Stimulated activated CD4-positive, alpha-beta T cell treated with anti-CD3 and anti-CD28 coated beads, Interleukin-15, amount 100 ng/mL, for 1 hour (primary cell): Measurements from ENCODE around the gene ITGA2B.
"Not testable (repeated sequence)": the region's sequence is repeated elsewhere in the genome, so short reads cannot be mapped to it uniquely, and the experiment has no call there.

Experiments used
- DNase-seq, 2 donors: peaks; one replicate each; pipeline ENCODE4 v3.0.0-alpha.2; 2020; ENCODE audit warnings: low read depth in 1 of 2, low spot score in 1 of 2

Gene ITGA2B

GRCh38 chr17:44394112-44394511 is 4.7 kb upstream of the ITGA2B start:
- DNase-seq: not testable (repeated sequence)

GRCh38 chr17:44390250-44390870 is 911 bp upstream of the ITGA2B start:
- DNase-seq: no peak

GRCh38 chr17:44389723-44390202 is 314 bp upstream of the ITGA2B start:
- no peak for DNase-seq

- DNase-seq: no peak
Measured at GRCh38 chr17:44387804-44388203, 1.6 kb downstream of the ITGA2B start.

GRCh38 chr17:44386182-44386525 is 3.3 kb downstream of the ITGA2B start:
- no peak for DNase-seq

GRCh38 chr17:44385287-44386181 is 3.9 kb downstream of the ITGA2B start:
- DNase-seq: peak; percentile 72 to 83

- no peak for DNase-seq
Measured at GRCh38 chr17:44384823-44385286, 4.6 kb downstream of the ITGA2B start.

GRCh38 chr17:44384281-44384822 is 5.1 kb downstream of the ITGA2B start:
- DNase-seq: no peak

- DNase-seq: no peak
Measured at GRCh38 chr17:44383861-44384260, 5.6 kb downstream of the ITGA2B start.

GRCh38 chr17:44383363-44383762 is 6.1 kb downstream of the ITGA2B start:
- DNase-seq: no peak

GRCh38 chr17:44382917-44383316 is 6.5 kb downstream of the ITGA2B start:
- DNase-seq: no peak

GRCh38 chr17:44381810-44382305 is 7.6 kb downstream of the ITGA2B start:
- DNase-seq: no peak

- DNase-seq: no peak
Measured at GRCh38 chr17:44380767-44381166, 8.7 kb downstream of the ITGA2B start.

- no peak for DNase-seq
Measured at GRCh38 chr17:44379887-44380286, 9.6 kb downstream of the ITGA2B start.

GRCh38 chr17:44378171-44378705 is 11.2 kb downstream of the ITGA2B start:
- no peak for DNase-seq

GRCh38 chr17:44376779-44377178 is 12.7 kb downstream of the ITGA2B start:
- DNase-seq: no peak

GRCh38 chr17:44376124-44376523 is 13.3 kb downstream of the ITGA2B start:
- DNase-seq: no peak

- no peak for DNase-seq
Measured at GRCh38 chr17:44375196-44376017, 14.0 kb downstream of the ITGA2B start.

GRCh38 chr17:44374306-44375195 is 14.9 kb downstream of the ITGA2B start:
- DNase-seq: no peak

GRCh38 chr17:44372036-44372435 is 17.4 kb downstream of the ITGA2B start:
- no peak for DNase-seq
